ENCODE measurements around the gene VSX1. TPM values are rescaled to one million over a fixed set of nuclear protein-coding genes. Genes with fewer than 3 reads are reported as not detected.

VSX1 gene
- total and polyA plus RNA-seq, 4 experiments from 2014 or later: not detected

DNA sequence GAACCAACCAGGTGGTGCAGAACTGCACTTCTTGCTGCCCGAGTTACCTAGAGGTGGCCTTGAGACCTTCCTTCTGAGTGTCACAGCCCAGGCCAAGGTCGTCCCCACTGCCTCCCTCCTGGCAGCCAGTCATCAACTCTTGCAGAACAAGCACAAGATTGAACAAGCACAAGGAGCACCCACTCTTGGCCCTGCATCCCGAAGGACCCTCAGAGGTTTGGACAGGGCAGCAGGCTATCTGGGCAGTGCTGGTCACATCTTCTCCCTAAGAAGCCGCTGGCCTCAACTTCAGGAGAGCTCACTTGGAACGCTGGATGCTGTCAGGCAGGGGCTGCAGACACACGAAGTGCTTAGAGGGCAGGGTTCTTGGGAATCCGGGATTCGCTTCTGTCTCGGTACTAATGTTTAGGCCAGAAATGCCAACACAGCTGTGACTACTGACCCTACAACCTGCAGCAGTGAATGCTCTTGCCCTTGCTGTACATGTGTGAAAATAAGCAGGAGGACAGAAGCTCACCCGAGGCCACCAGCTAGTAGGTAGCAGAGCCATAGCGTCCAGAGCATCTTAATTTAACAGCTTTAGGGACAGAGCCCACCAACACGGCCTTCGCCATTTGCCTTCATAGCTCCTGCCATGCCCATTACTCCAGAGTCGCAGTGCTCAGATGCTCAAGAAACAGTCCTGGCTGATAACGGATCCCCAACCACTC lies 20.0 kb downstream of the VSX1 start:
- no peak for DNase-seq
- H3K27ac ChIP-seq (ENCODE audit: low read depth, low read length): no peak overlapping the region
- intact Hi-C loops (cut with micrococcal nuclease): loop anchor here (10.0 kb wide), 1 partner anchor 957 kb away; no protein-coding TSS in a partner anchor
- H3K27me3 ChIP-seq (ENCODE audit: insufficient read depth, low read length): no peaks in the 10 kb centered on the region
- Mint-ChIP-seq H3K4me1 (peaks cover 8 to 29% (median 16%) of the 10 kb centered on the region in 4 donors), H3K4me3 (no peak overlapping the region), H3K9me3 (no peaks in the 10 kb centered on the region), H3K36me3 (peaks cover 0 to 4% of the 10 kb centered on the region in 2 donors), H3K27me3 (peaks cover 2 to 8% of the 10 kb centered on the region in 2 donors), H3K27ac (peak overlapping the region in 1 of 7 donors; percentile 60)
- CTCF ChIA-PET (ENCODE audit: partially characterized antibody): interaction anchor here (0.7 to 12.0 kb wide), 6 partner anchors 15 to 131 kb away, joined by 3 to 260 read pairs (median 19); partner anchors contain the start of gene APMAP
- H3K4me1 ChIP-seq (ENCODE audit: insufficient read depth, low read length): peaks cover 13% of the 10 kb centered on the region
- no peaks in the 10 kb centered on the region for H3K9me3 ChIP-seq (ENCODE audit: control insufficient read depth in 1 of 2, low read length in 2 of 2)
- no peak overlapping the region for H3K4me3 ChIP-seq (ENCODE audit: low read length in 2 of 2)
- POLR2A ChIA-PET (ENCODE audit: partially characterized antibody): interaction anchor here (1.1 to 4.1 kb wide), 4 partner anchors 28 to 69 kb away, joined by 3 to 31 read pairs (median 4); partner anchors contain the start of gene APMAP
- no peaks in the 10 kb centered on the region for H3K36me3 ChIP-seq (ENCODE audit: insufficient read depth, low read length)

DNA sequence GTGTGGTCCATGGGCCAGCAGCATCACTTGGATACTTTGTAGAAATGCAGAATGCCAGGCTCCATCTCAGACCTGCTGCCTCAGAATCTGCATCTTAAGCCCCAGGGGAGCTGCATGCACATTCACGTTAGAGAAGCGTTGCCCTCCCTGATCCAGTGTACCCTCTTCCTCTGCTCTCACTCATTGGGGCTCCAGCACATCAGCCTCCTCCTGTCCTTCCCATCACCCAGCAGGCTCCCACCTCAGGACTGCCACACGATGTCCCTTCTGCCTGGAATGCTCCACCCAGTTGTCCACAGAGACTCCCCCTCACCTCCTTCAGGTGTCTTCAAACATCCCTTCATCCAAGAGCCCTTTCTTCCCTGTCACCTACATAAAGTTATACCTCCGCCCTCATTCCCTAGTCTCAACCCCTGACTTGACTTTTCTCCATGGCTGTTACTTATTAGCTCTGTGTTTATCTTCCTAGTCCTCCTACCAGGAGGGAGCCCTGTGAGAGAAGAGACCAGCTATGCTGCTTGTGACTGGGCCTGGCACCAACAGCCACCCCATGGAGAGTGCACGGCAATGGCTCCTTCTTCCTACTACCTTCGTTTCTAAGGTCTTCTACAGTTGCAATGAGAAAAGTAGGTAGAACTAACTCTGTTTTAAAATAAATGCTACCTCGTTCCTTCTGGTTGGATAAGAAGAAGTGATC lies 20.7 kb downstream of the VSX1 start:
- Mint-ChIP-seq H3K27ac (peak overlapping the region in 3 of 7 donors; percentile 19 to 74 (median 60)), H3K36me3 (peaks cover 0 to 7% of the 10 kb centered on the region in 2 donors), H3K27me3 (peaks cover 2 to 8% of the 10 kb centered on the region in 2 donors), H3K4me1 (peaks cover 11 to 36% (median 20%) of the 10 kb centered on the region in 4 donors), H3K9me3 (no peaks in the 10 kb centered on the region), H3K4me3 (peak overlapping the region in 2 of 8 donors; percentile 22 to 41)
- Histone ChIP-seq H3K4me1 (ENCODE audit: insufficient read depth, low read length) (peaks cover 20% of the 10 kb centered on the region), H3K27me3 (ENCODE audit: insufficient read depth, low read length) (no peaks in the 10 kb centered on the region), H3K9me3 (ENCODE audit: control insufficient read depth in 1 of 2, low read length in 2 of 2) (no peaks in the 10 kb centered on the region), H3K36me3 (ENCODE audit: insufficient read depth, low read length) (no peaks in the 10 kb centered on the region), H3K27ac (ENCODE audit: low read depth, low read length) (no peak overlapping the region), H3K4me3 (ENCODE audit: low read length in 2 of 2) (no peak overlapping the region)
- intact Hi-C loops (cut with micrococcal nuclease): loop anchor here (10.0 kb wide), 1 partner anchor 956 kb away; no protein-coding TSS in a partner anchor
- DNase-seq: no peak
- POLR2A ChIA-PET (ENCODE audit: partially characterized antibody): interaction anchor here (1.1 kb wide), 1 partner anchor 67 kb away, joined by 3 read pairs; no protein-coding TSS in a partner anchor
- CTCF ChIA-PET (ENCODE audit: partially characterized antibody): interaction anchor here (2.7 to 12.0 kb wide), 4 partner anchors 29 to 131 kb away, joined by 12 to 260 read pairs (median 28); partner anchors contain the start of gene APMAP

DNA sequence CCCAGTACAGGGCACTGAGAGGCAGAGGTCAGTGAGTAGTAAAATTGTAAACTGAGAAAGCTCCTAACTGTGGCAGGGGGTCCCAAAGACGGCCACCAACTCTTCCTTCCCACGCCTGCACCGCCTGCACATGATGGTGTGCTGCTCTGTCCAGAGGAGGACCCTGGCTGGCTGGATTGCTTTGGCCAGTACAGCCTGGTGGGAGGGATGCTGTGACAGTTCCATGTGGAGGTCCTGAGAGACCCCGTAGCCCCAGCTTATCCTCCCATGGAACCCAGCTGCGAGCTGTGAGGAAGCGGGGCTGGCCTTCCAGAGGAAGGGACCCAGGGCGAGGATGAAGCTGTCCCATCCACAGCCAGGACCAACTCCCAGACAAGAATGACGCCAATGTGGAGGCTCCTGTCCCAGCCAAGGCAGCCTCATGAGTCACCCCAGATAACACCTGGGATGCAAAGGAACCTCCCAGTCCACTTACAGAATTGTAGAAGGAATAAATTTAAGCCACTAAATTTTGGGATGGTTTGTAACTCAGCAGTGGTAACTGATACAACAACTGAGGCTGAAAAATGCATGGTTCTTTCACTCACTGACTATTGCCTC lies 22.0 kb downstream of the VSX1 start:
- Histone ChIP-seq H3K4me3 (ENCODE audit: low read length in 2 of 2) (no peak overlapping the region), H3K27me3 (ENCODE audit: insufficient read depth, low read length) (no peaks in the 10 kb centered on the region), H3K4me1 (ENCODE audit: insufficient read depth, low read length) (peaks cover 33% of the 10 kb centered on the region), H3K27ac (ENCODE audit: low read depth, low read length) (no peak overlapping the region), H3K36me3 (ENCODE audit: insufficient read depth, low read length) (peaks cover 3% of the 10 kb centered on the region), H3K9me3 (ENCODE audit: control insufficient read depth in 1 of 2, low read length in 2 of 2) (no peaks in the 10 kb centered on the region)
- Mint-ChIP-seq H3K27me3 (peaks cover 2% of the 10 kb centered on the region in 2 donors), H3K36me3 (peaks cover 2 to 13% of the 10 kb centered on the region in 2 donors), H3K4me1 (peaks cover 16 to 42% (median 27%) of the 10 kb centered on the region in 4 donors), H3K4me3 (peak overlapping the region in 2 of 8 donors; percentile 31 to 56), H3K9me3 (no peaks in the 10 kb centered on the region), H3K27ac (peak overlapping the region in 6 of 7 donors; percentile 17 to 96 (median 77))
- CTCF ChIA-PET (ENCODE audit: partially characterized antibody): interaction anchor here (0.8 to 12.0 kb wide), 5 partner anchors 14 to 129 kb away, joined by 3 to 260 read pairs (median 3); partner anchors contain the start of gene APMAP
- POLR2A ChIA-PET (ENCODE audit: partially characterized antibody): interaction anchor here (0.9 to 4.4 kb wide), 4 partner anchors 23 to 135 kb away, joined by 3 to 60 read pairs (median 45); partner anchors contain the start of genes APMAP and ENTPD6
- intact Hi-C loops (cut with micrococcal nuclease): loop anchor here (2.0 to 10.0 kb wide), 6 partner anchors 17 to 1638 kb away; partner anchors contain the start of genes CST7, NAPB and PYGB
- no peak for DNase-seq

DNA sequence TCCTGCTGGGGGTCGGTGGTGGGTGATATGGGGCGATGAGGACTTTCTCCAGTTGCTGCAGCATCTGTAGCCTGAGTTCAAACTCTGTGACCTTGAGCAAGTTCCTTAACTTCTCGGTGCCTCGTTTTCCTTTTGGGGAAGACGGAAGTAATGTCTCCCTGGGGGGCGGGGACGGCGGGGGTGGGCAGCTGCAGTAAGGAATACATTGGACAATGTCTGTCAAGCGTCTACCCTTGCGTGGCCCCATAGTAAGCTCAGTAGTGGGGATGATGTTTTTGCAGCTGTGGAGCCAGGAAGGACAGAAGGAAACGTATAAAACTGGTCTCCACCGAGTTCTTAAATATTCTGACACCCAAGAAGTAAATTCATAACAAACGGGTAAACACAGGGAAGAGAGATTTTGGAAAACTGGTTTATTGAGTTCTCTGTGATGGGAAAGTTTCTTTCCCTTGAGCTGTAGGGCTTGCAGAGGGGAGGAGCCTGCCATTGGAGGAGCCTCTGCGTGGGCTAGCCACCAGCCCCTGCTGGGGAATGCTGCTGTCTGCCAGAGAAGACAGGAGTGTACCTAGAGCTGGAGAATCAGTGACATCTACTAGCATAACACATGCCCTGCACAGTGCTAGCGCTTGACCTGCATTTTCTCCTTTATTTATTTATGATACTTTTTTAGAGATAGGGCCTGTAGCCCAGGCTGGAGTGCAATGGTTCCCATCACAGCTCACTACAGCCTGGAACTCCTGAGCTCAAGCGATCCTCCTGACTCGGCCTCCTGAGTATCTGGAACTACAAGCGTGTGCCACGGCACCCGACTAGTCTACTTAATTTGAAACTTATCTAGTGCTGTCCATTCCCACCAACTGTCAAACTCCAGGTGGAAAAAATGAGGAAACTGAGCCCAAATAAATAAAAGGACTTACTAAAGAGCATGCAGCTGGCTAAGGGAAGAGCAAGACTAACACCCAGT lies 22.8 kb downstream of the VSX1 start:
- Mint-ChIP-seq H3K9me3 (no peaks in the 10 kb centered on the region), H3K27me3 (peaks cover 0 to 2% of the 10 kb centered on the region in 2 donors), H3K4me3 (peak overlapping the region; percentile 81 to 92 (median 84)), H3K36me3 (peaks cover 8 to 19% of the 10 kb centered on the region in 2 donors), H3K4me1 (peaks cover 24 to 51% (median 35%) of the 10 kb centered on the region in 4 donors), H3K27ac (peak overlapping the region; percentile 82 to 96 (median 86))
- Histone ChIP-seq H3K4me3 (ENCODE audit: low read length in 2 of 2) (peak overlapping the region; percentile 78 to 84), H3K4me1 (ENCODE audit: insufficient read depth, low read length) (peaks cover 42% of the 10 kb centered on the region), H3K27me3 (ENCODE audit: insufficient read depth, low read length) (no peaks in the 10 kb centered on the region), H3K36me3 (ENCODE audit: insufficient read depth, low read length) (peaks cover 5% of the 10 kb centered on the region), H3K9me3 (ENCODE audit: control insufficient read depth in 1 of 2, low read length in 2 of 2) (no peaks in the 10 kb centered on the region), H3K27ac (ENCODE audit: low read depth, low read length) (peak overlapping the region; percentile 82)
- ChIA-PET POLR2A (ENCODE audit: partially characterized antibody) (interaction anchor here (0.6 to 4.4 kb wide), 18 partner anchors 16 to 1709 kb away, joined by 3 to 60 read pairs (median 6); partner anchors contain the start of genes APMAP, CST7, ENTPD6 and PYGB), CTCF (ENCODE audit: partially characterized antibody) (interaction anchor here (0.8 to 12.0 kb wide), 6 partner anchors 13 to 137 kb away, joined by 3 to 260 read pairs (median 3); partner anchors contain the start of gene APMAP)
- intact Hi-C loops (cut with micrococcal nuclease): loop anchor here (1.0 to 5.0 kb wide), 8 partner anchors 16 to 1637 kb away; partner anchors contain the start of genes ABHD12, CST7, ENTPD6 and NAPB
- no peak for DNase-seq

DNA sequence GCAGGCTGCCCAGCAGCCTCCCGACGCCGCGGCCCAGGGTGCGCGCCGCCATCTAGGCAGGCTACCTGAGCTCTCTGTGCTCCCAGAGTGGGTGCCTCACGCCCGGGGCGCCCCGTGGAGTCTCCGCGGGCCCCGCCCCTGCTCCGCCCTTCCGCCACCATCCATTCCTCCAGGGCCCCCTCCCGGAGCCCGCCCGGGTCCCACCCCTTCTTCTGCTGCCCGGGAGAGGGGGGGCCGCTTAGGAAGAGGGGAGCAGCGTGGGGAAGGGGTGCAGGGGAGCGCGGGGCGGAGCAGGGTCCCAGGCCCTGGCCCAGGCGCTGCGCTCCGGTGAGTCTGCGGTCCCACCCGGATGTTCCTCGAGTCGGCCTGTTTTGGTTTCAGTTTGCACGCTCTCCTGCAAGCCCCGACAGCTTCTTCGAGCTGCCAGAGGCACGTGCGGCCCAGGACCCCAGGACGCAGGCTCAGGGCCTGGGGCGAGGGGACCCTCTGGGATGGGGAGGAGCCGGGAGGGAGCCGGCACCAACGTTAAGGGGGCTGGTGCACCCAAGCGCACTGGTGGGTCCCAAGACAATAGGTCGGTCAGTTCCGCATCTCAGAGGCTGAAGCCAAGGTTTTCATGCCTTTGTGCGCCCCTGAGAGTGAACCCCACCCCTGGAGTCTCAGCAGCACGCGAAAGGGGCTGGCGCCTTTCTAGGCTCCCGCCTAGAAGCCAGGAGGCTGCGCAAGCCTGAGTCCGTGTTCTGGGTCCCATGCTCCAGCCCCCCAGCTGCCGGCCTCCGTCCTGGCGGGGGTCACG lies 23.7 kb downstream of the VSX1 start, which contains the start of gene ACSS1:
TSS of gene ACSS1 (minus strand) at position 89 of the 796 bp plus-strand sequence. CDS start at position 52, 37 bp downstream.
- H3K36me3 ChIP-seq (ENCODE audit: insufficient read depth, low read length): peaks cover 5% of the 10 kb centered on the region
- H3K36me3 Mint-ChIP-seq: peaks cover 8 to 19% of the 10 kb centered on the region in 2 donors
- no peaks in the 10 kb centered on the region for H3K9me3 ChIP-seq (ENCODE audit: control insufficient read depth in 1 of 2, low read length in 2 of 2)
- H3K4me3 Mint-ChIP-seq: peak within 1 kb of the TSS; percentile 87 to 93 (median 90)
- peak within 1 kb of the TSS; percentile 78 to 84 for H3K4me3 ChIP-seq (ENCODE audit: low read length in 2 of 2)
- peaks cover 32 to 60% (median 43%) of the 10 kb centered on the region in 4 donors for H3K4me1 Mint-ChIP-seq
- H3K27ac ChIP-seq (ENCODE audit: low read depth, low read length): peak within 1 kb of the TSS; percentile 82
- no peaks in the 10 kb centered on the region for H3K9me3 Mint-ChIP-seq
- H3K4me1 ChIP-seq (ENCODE audit: insufficient read depth, low read length): peaks cover 50% of the 10 kb centered on the region
- no peaks in the 10 kb centered on the region for H3K27me3 ChIP-seq (ENCODE audit: insufficient read depth, low read length)
- peak; percentile 80 to 87 (median 84) for DNase-seq
- intact Hi-C loops (cut with micrococcal nuclease): loop anchor here (1.0 to 5.0 kb wide), 8 partner anchors 15 to 1636 kb away; partner anchors contain the start of genes ABHD12, CST7, ENTPD6 and NAPB
- H3K27me3 Mint-ChIP-seq: peaks cover 0 to 2% of the 10 kb centered on the region in 2 donors
- H3K27ac Mint-ChIP-seq: peak within 1 kb of the TSS; percentile 88 to 96 (median 94)
- ChIA-PET POLR2A (ENCODE audit: partially characterized antibody) (interaction anchor here (0.6 to 4.4 kb wide), 26 partner anchors 7 to 1709 kb away, joined by 3 to 60 read pairs (median 4); partner anchors contain the start of genes APMAP, CST7, ENTPD6 and PYGB), CTCF (ENCODE audit: partially characterized antibody) (interaction anchor here (1.0 to 12.0 kb wide), 3 partner anchors 14 to 138 kb away, joined by 3 to 260 read pairs (median 4); partner anchors contain the start of gene APMAP)
